AG04450 (cell line): ENCODE measurements around the gene ZRSR2. TPM values are rescaled to one million over a fixed set of nuclear protein-coding genes. Genes with fewer than 3 reads are reported as not detected.

Experiments used
- CTCF ChIA-PET: fragments of 300-600, 350-600 bp; formaldehyde crosslinking; extraction: SDS; loops from one replicate; lab custom pipeline; 2022; ENCODE audit warnings: antibody characterized with exemption, inconsistent platforms; lab: Charles Lee
- POLR2A ChIA-PET: fragments of 350-600 bp; formaldehyde crosslinking; extraction: SDS; loops from one replicate; lab custom pipeline; 2021; ENCODE audit warnings: antibody characterized with exemption, inconsistent platforms; lab: Yijun Ruan, JAX
- DNase-seq: peaks from one replicate; pipeline ENCODE4 v3.0.0-alpha.2; 2011; ENCODE audit warnings: low read depth, low spot score
- H3K27ac ChIP-seq: one replicate; pipeline ENCODE4 v1.5.1; 2012; ENCODE audit warnings: low read depth, low read length, control low read depth
- H3K27me3 ChIP-seq: one replicate; pipeline ENCODE4 v1.6.0; 2012; ENCODE audit warnings: low read length; ENCODE audit not compliant: control insufficient read depth, insufficient read depth
- H3K4me3 ChIP-seq: 2 replicates; pipeline ENCODE4 v1.5.1; 2011; ENCODE audit warnings: mild to moderate bottlenecking, low read depth, low read length, control low read depth
- H3K9me3 ChIP-seq: 2 replicates; pipeline ENCODE4 v1.5.1; 2012; ENCODE audit warnings: low read length; ENCODE audit not compliant: control insufficient read depth, insufficient read depth
- CTCF ChIP-seq: IDR thresholded peaks from 2 replicates; pipeline ENCODE4 v1.5.1; 2011; ENCODE audit warnings: low read depth, low read length, control low read depth, inconsistent platforms
- polyA plus RNA-seq: library from polyadenylated mRNA; depleted of rRNA; stranded (reverse); fragments of >200 nt; gene quantifications from 2 replicates; pipeline ENCODE4 v1.2.3, GENCODE V29; 2011

The ZRSR2 gene
- polyA plus RNA-seq, 1 experiment: 7.7 TPM

GRCh38 chrX:15815779-15816437 lies 25.6 kb downstream of the ZRSR2 start:
- H3K9me3 ChIP-seq: no peaks in the 10 kb centered on the region
- ChIA-PET POLR2A (no interaction called here), CTCF (no interaction called here)
- no peak for DNase-seq
- no peaks in the 10 kb centered on the region for H3K27me3 ChIP-seq
- no peak overlapping the region for H3K4me3 ChIP-seq
- peak; percentile 26; the same call in 1 of the 2 replicates for TF ChIP-seq CTCF
- H3K27ac ChIP-seq: no peak overlapping the region

GRCh38 chrX:15816438-15816809 lies 26.1 kb downstream of the ZRSR2 start:
- H3K27me3 ChIP-seq: no peaks in the 10 kb centered on the region
- no peak overlapping the region for H3K27ac ChIP-seq
- H3K9me3 ChIP-seq: no peaks in the 10 kb centered on the region
- POLR2A ChIA-PET: no interaction called here
- TF ChIP-seq CTCF: no peak
- CTCF ChIA-PET: no interaction called here
- DNase-seq: no peak
- H3K4me3 ChIP-seq: no peak overlapping the region

GRCh38 chrX:15816886-15817285 lies 26.6 kb downstream of the ZRSR2 start:
- POLR2A ChIA-PET: no interaction called here
- H3K27ac ChIP-seq: peak overlapping the region; percentile 2
- no peaks in the 10 kb centered on the region for H3K9me3 ChIP-seq
- no peak overlapping the region for H3K4me3 ChIP-seq
- DNase-seq: no peak
- no peak for TF ChIP-seq CTCF
- H3K27me3 ChIP-seq: no peaks in the 10 kb centered on the region
- CTCF ChIA-PET: no interaction called here

DNA sequence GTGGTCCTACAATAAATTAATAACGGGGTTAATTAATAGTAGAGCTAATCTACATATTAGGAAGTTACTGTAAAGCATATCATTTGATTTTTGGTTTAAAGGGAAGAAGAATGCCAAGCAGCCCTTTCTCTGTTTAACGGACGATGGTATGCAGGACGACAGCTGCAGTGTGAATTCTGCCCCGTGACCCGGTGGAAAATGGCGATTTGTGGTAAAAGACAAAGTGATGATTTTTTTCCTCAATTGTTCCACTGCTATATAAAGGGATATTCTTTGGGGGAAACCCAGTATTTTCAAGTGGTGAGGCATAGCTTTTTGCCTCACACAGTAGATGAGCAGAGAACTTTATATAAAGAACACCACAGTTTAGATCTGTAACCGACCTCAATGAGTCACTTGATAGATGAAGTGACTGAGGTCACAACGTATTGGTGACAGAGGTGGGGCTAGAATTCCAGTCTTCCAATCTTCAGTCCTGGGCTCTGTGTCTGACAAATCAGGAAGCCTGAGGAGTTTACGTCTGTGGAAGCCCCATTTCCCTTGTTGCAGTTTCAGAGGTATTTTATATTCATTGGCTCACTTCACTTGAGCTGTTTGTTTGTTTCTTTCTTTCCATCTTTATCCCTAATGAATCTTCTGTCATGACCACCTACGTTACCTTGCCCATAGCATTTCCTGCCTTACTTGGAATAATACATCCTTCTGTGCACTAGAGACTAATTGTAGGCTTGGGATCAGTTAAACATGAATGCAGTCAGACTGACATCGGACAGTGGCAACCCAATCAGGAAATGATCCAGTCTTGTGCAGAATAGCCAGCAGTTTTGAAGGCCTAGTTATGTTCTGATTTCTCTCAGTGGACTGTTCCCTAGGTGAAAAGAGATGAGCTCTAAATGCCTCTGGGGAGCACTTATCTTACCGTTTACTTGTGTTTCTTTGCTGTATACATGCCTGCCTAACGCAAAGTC lies 30.1 kb downstream of the ZRSR2 start:
- POLR2A ChIA-PET: no interaction called here
- CTCF ChIA-PET: interaction anchor here (0.6 kb wide), 1 partner anchor 10 kb away, joined by 3 read pairs; no protein-coding TSS in a partner anchor
- DNase-seq: no peak
- no peak overlapping the region for H3K4me3 ChIP-seq
- TF ChIP-seq CTCF: no peak
- no peak overlapping the region for H3K27ac ChIP-seq
- H3K9me3 ChIP-seq: no peaks in the 10 kb centered on the region
- no peaks in the 10 kb centered on the region for H3K27me3 ChIP-seq

DNA sequence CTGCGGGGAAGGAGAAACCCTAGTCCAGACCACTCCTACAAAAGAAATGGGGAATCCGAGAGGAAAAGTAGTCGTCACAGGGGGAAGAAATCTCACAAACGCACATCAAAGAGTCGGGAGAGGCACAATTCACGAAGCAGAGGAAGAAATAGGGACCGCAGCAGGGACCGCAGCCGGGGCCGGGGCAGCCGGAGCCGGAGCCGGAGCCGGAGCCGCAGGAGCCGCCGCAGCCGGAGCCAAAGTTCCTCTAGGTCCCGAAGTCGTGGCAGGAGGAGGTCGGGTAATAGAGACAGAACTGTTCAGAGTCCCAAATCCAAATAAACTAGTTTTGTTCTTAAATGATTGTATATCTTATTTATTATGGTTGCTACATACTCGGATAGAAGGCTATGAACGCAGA lies 32.6 kb downstream of the ZRSR2 start:
- CTCF ChIA-PET: no interaction called here
- no peak overlapping the region for H3K4me3 ChIP-seq
- POLR2A ChIA-PET: no interaction called here

More for the DNA sequence above, 32.6 kb downstream of the ZRSR2 start:
- Histone ChIP-seq H3K27me3 (no peaks in the 10 kb centered on the region), H3K27ac (no peak overlapping the region), H3K9me3 (no peaks in the 10 kb centered on the region)
- no peak for TF ChIP-seq CTCF
- no peak for DNase-seq
